HepG2 (cell line): ENCODE measurements around the gene HAPLN3. TPM values are rescaled to one million over a fixed set of nuclear protein-coding genes. Genes with fewer than 3 reads are reported as not detected.

Experiments
- ATAC-seq: fragments of 200-7000 bp; cut with Tn5 transposase; 3 replicates; pipeline ENCODE4 v1.9.1; 2020; ENCODE audit warnings: mild to moderate bottlenecking, moderate library complexity
- Bru-seq: library from RNA; stranded (reverse); fragments of 400-500 nt; gene quantifications from one replicate; lab custom pipeline; 2021; lab: Mats Ljungman, UMichigan
- BruChase-seq, 2 experiments: library from RNA; stranded (reverse); fragments of 400-500 nt; gene quantifications; one replicate each; lab custom pipeline; 2021; lab: Mats Ljungman, UMichigan
- BruUV-seq: library from RNA; stranded (reverse); fragments of 400-500 nt; replicated peaks from 2 replicates; lab custom pipeline; 2021; lab: Mats Ljungman, UMichigan
- CTCF ChIA-PET: fragments of 300-600 bp; formaldehyde crosslinking; extraction: SDS; loops from one replicate; lab custom pipeline; 2021; ENCODE audit warnings: low total read pairs, inconsistent platforms, low intra/inter-chr PET ratio; lab: Yijun Ruan, JAX
- POLR2A ChIA-PET: fragments of 350-600 bp; sonication (Branson Sonifier 250); formaldehyde crosslinking; loops from one replicate; lab custom pipeline; 2020; ENCODE audit warnings: antibody characterized with exemption, inconsistent platforms; lab: Yijun Ruan, JAX
- DNase-seq: peaks from one replicate; pipeline ENCODE4 v3.0.0-alpha.2; 2015; ENCODE audit warnings: low spot score
- FAIRE-seq: peaks from 3 replicates; lab custom pipeline; 2011; peaks lifted over from hg19 to GRCh38; lab: Jason Lieb, UNC
- H2AFZ ChIP-seq: one replicate; pipeline ENCODE4 v1.6.1; 2011; ENCODE audit warnings: low read length, inconsistent platforms
- H3K27ac ChIP-seq: fragments of 300-600 bp; 3 replicates; pipeline ENCODE4 v1.8.0; 2011; ENCODE audit warnings: mixed run types, mild to moderate bottlenecking, mixed read lengths, low read length, inconsistent platforms; ENCODE audit not compliant: insufficient read depth; ENCODE audit errors: extremely low read length
- H3K27me3 ChIP-seq, 2 experiments: fragments of 200-600 bp in 1 of 2; 2 replicates in 1 of 2; 3 replicates in 1 of 2; pipeline versions ENCODE4 v1.6.0 to v1.8.0; 2011; ENCODE audit warnings: low read length in 2 of 2, mild to moderate bottlenecking in 2 of 2, moderate library complexity in 2 of 2, inconsistent platforms in 1 of 2; ENCODE audit not compliant: insufficient read depth in 2 of 2, control insufficient read depth in 1 of 2
- H3K36me3 ChIP-seq, 2 experiments: fragments of 200-600 bp in 1 of 2; replicated peaks in 1 of 2; 2 replicates in 1 of 2; 3 replicates in 1 of 2; pipeline versions ENCODE4 v1.5.1 to v1.8.0; 2011; ENCODE audit warnings: low read length in 2 of 2, inconsistent platforms in 1 of 2; ENCODE audit not compliant: insufficient read depth in 2 of 2, control insufficient read depth in 1 of 2
- H3K4me1 ChIP-seq: 2 replicates; pipeline ENCODE4 v1.5.1; 2012; ENCODE audit warnings: low read length, inconsistent platforms; ENCODE audit not compliant: insufficient read depth
- H3K4me2 ChIP-seq: 2 replicates; pipeline ENCODE4 v1.6.0; 2011; ENCODE audit warnings: low read depth, low read length, inconsistent platforms
- H3K4me3 ChIP-seq, 3 experiments: fragments of 200-600 bp in 1 of 3; sonication (generic), shearing (Covaris generic) in 1 of 3; replicated peaks in 1 of 3; 2 replicates each; pipeline ENCODE4 v1.5.1; 2011 to 2016; ENCODE audit warnings: low read length in 3 of 3, inconsistent platforms in 2 of 3, low read depth in 2 of 3, mild to moderate bottlenecking in 2 of 3, control low read depth in 1 of 3, mixed read lengths in 1 of 3; ENCODE audit not compliant: insufficient read depth in 1 of 3
- H3K79me2 ChIP-seq: one replicate; pipeline ENCODE4 v1.6.1; 2011; ENCODE audit warnings: low read length, inconsistent platforms; ENCODE audit not compliant: insufficient read depth
- H3K9ac ChIP-seq: 2 replicates; pipeline ENCODE4 v1.6.0; 2011; ENCODE audit warnings: mild to moderate bottlenecking, low read depth, low read length, inconsistent platforms; ENCODE audit not compliant: insufficient read depth
- H3K9me3 ChIP-seq: 2 replicates; pipeline ENCODE4 v1.5.1; 2012; ENCODE audit warnings: mild to moderate bottlenecking, low read length
- H4K20me1 ChIP-seq: 2 replicates; pipeline ENCODE4 v1.6.0; 2011; ENCODE audit warnings: inconsistent platforms, mild to moderate bottlenecking, low read length, moderate library complexity; ENCODE audit not compliant: insufficient read depth
- FOXO4 ChIP-seq: sonication (generic); formaldehyde crosslinking; conservative IDR thresholded peaks from 2 replicates; pipeline ENCODE4 v1.8.1; 2023; ENCODE audit warnings: missing genetic modification reagents
- TRIM22 ChIP-seq: fragments of 450-650 bp; IDR thresholded peaks from 2 replicates; pipeline ENCODE4 v1.6.1; 2017
- ZFP91 ChIP-seq: sonication (generic); formaldehyde crosslinking; IDR thresholded peaks from 2 replicates; pipeline ENCODE4 v1.9.0; 2022; ENCODE audit warnings: missing genetic modification reagents, mild to moderate bottlenecking, borderline replicate concordance
- ZNF136 ChIP-seq: sonication (generic); formaldehyde crosslinking; IDR thresholded peaks from 2 replicates; pipeline ENCODE4 v1.8.1; 2022; ENCODE audit warnings: low read depth, mild to moderate bottlenecking, moderate library complexity, missing genetic modification reagents
- ZNF547 ChIP-seq: sonication (generic); formaldehyde crosslinking; IDR thresholded peaks from 2 replicates; pipeline ENCODE4 v1.5.1; 2020; ENCODE audit warnings: mild to moderate bottlenecking, missing genetic modification reagents
- ZNF674 ChIP-seq: sonication (generic); formaldehyde crosslinking; IDR thresholded peaks from 2 replicates; pipeline ENCODE4 v1.5.0; 2020; ENCODE audit warnings: low read depth, mild to moderate bottlenecking, missing genetic modification reagents
- ZNF770 ChIP-seq: sonication (generic); formaldehyde crosslinking; IDR thresholded peaks from 2 replicates; pipeline ENCODE4 v1.5.0; 2020; ENCODE audit warnings: mild to moderate bottlenecking, missing genetic modification reagents
- ZNF777 ChIP-seq: sonication (generic); formaldehyde crosslinking; IDR thresholded peaks from 2 replicates; pipeline ENCODE4 v1.4.0; 2020; ENCODE audit warnings: missing genetic modification reagents
- WGBS: methylation state at CpG from one replicate; pipeline ENCODE4 v1.1.6; 2017; ENCODE audit warnings: low lambda C conversion rate; 5-methylcytosine and 5-hydroxymethylcytosine counted together
- in situ Hi-C: cut with HindIII; loops from 2 replicates; pipeline ENCODE4 v1.10.0; 2017; ENCODE audit warnings: low pct_unique_long_range_greater_than_20kb; ENCODE audit not compliant: extremely low pct_ligation_motif_present
- intact Hi-C: fragments of 100-400 bp; cut with micrococcal nuclease; formaldehyde crosslinking; loops from one replicate; pipeline ENCODE4 v1.10.0; 2022; ENCODE audit not compliant: unreplicated experiment
- long read RNA-seq, 2 experiments: library from RNA in 1 of 2; library from polyadenylated mRNA in 1 of 2; stranded (forward) in 1 of 2; unstranded in 1 of 2; transcript quantifications; one replicate each; pipeline ENCODE4 v2.0.0, GENCODE V29; 2019 to 2022
- polyA minus RNA-seq, 3 experiments: library from RNA; depleted of rRNA, polyadenylated mRNA; stranded (reverse); fragments of >200 nt; gene quantifications; 2 replicates each; pipeline ENCODE4 v1.2.3, GENCODE V29; 2011; ENCODE audit warnings: low replicate concordance in 1 of 3
- polyA plus RNA-seq, 8 experiments: library from polyadenylated mRNA; depleted of rRNA in 3 of 8; stranded (reverse) in 7 of 8; unstranded in 1 of 8; fragments of >200 nt; fragmentation: Illumina TruSeq in 4 of 8; extraction: Trizol in 4 of 8; gene quantifications; 2 replicates each; pipeline versions ENCODE4 v1.2.1 to v1.2.3, GENCODE V29; 2011 to 2016; ENCODE audit warnings: low read depth in 4 of 8, missing spikeins in 1 of 8, mixed read lengths in 1 of 8; ENCODE audit not compliant: insufficient read depth in 1 of 8
- total RNA-seq, 5 experiments: library from RNA; depleted of rRNA; stranded (reverse); fragments of >200 nt; fragmentation: Illumina TruSeq; extraction: Trizol; gene quantifications; 2 replicates each; pipeline ENCODE4 v1.2.3, GENCODE V29; 2016; ENCODE audit warnings: low read depth in 1 of 5

Gene HAPLN3
- total RNA-seq (2016; rRNA removed; fragmentation: Illumina TruSeq; extraction: Trizol) = not detected in 2 replicates
- not detected in 2 replicates for total RNA-seq (2016; cell fraction: cytosol; rRNA removed; fragmentation: Illumina TruSeq; extraction: Trizol; ENCODE audit: low read depth)
- total RNA-seq (2016; cell fraction: insoluble cytoplasmic fraction; rRNA removed; fragmentation: Illumina TruSeq; extraction: Trizol) = 0.04 TPM in 1 of 2 replicates, not detected in the other
- not detected in 2 replicates for total RNA-seq (2016; cell fraction: membrane; rRNA removed; fragmentation: Illumina TruSeq; extraction: Trizol)
- not detected in 2 replicates for total RNA-seq (2016; cell fraction: nucleus; rRNA removed; fragmentation: Illumina TruSeq; extraction: Trizol)
- polyA plus RNA-seq (2011; rRNA removed) = 0.07 and 0.09 TPM in 2 replicates
- polyA plus RNA-seq (2011; cell fraction: cytosol; rRNA removed) = 0.13 TPM in 1 of 2 replicates, not detected in the other
- polyA plus RNA-seq (2011; cell fraction: nucleus; rRNA removed) = 0.14 and 0.19 TPM in 2 replicates
- polyA plus RNA-seq (2012) = 0.05 TPM in 1 of 2 replicates, not detected in the other
- polyA plus RNA-seq (2016; cell fraction: cytosol; fragmentation: Illumina TruSeq; extraction: Trizol; ENCODE audit: low read depth) = not detected in 2 replicates
- not detected in 2 replicates for polyA plus RNA-seq (2016; cell fraction: insoluble cytoplasmic fraction; fragmentation: Illumina TruSeq; extraction: Trizol; ENCODE audit: low read depth)
- not detected in 2 replicates for polyA plus RNA-seq (2016; cell fraction: membrane; fragmentation: Illumina TruSeq; extraction: Trizol; ENCODE audit: low read depth)
- polyA plus RNA-seq (2016; cell fraction: nucleus; fragmentation: Illumina TruSeq; extraction: Trizol; ENCODE audit: insufficient read depth, low read depth) = not detected in 2 replicates
- 0.06 TPM in 1 of 2 replicates, not detected in the other for polyA minus RNA-seq (2011; rRNA and poly(A)+ RNA removed; ENCODE audit: low replicate concordance)
- not detected in 2 replicates for polyA minus RNA-seq (2011; cell fraction: cytosol; rRNA and poly(A)+ RNA removed)
- not detected in 2 replicates for polyA minus RNA-seq (2011; cell fraction: nucleus; rRNA and poly(A)+ RNA removed)
- Bru-seq, nascent RNA = percentile 11 among the genes with signal in this experiment
- percentile 16 among the genes with signal in this experiment for BruChase-seq, experiment 1, labeled RNA remaining after a 6-hour chase
- percentile 17 among the genes with signal in this experiment for BruChase-seq, experiment 2, labeled RNA remaining after a 2-hour chase
- long read RNA-seq, experiment 1 = 0 reads
- long read RNA-seq, experiment 2 = 0 reads

- CTCF ChIA-PET = interaction anchor here (1.3 kb wide), 2 partner anchors 10 to 123 kb away, joined by 4 to 8 read pairs; no protein-coding TSS in a partner anchor
- in situ Hi-C loops = no loop called here
Observed at GRCh38 chr15:88894819-88895767, at the start of gene HAPLN3. TSS of gene HAPLN3 (minus strand) at chr15:88895544. CDS start at chr15:88887298, 8,246 bp downstream.

More at GRCh38 chr15:88894819-88895767, at the start of gene HAPLN3:
- Histone ChIP-seq H2AFZ (no peak within 1 kb of the TSS), H4K20me1 (no peaks in the 10 kb centered on the region), H3K27ac (no peak within 1 kb of the TSS), H3K36me3 (no peaks in the 10 kb centered on the region), H3K79me2 (no peaks in the 10 kb centered on the region), H3K4me2 (peak within 1 kb of the TSS; percentile 65), H3K9me3 (no peaks in the 10 kb centered on the region), H3K4me3 (peak within 1 kb of the TSS in 2 of 3 experiments; percentile 25 to 48; a peak in 2 of 6 replicates), H3K4me1 (peaks cover 36% of the 10 kb centered on the region), H3K27me3 (peaks cover 6 to 26% of the 10 kb centered on the region in 2 experiments), H3K9ac (no peak within 1 kb of the TSS)
- FAIRE-seq (no peak), ATAC-seq (peak; percentile 15), DNase-seq (no peak)
- POLR2A ChIA-PET = no interaction called here
- intact Hi-C loops = loop anchor here (1.0 to 10.0 kb wide), 2 partner anchors 122 to 280 kb away; no protein-coding TSS in a partner anchor
- TF ChIP-seq ZNF674 (CRISPR knock-in tag) (no peak), ZFP91 (CRISPR knock-in tag) (peak; percentile 90), ZNF777 (CRISPR knock-in tag) (peak; percentile 71), TRIM22 (no peak), FOXO4 (CRISPR knock-in tag) (0 out of 2 replicates have a peak, but pooled peaks have one; percentile 17), ZNF770 (no peak), ZNF136 (CRISPR knock-in tag) (0 out of 2 replicates have a peak, but pooled peaks have one; percentile 2), ZNF547 (CRISPR knock-in tag) (no peak)
- no TSS peak for BruUV-seq
- 2% methylated on average over 13 of the region's 70 CpGs for whole genome bisulfite sequencing
